Karpas-422 (cell line): ENCODE measurements around the gene SP140L. TPM values are rescaled to one million over a fixed set of nuclear protein-coding genes. Genes with fewer than 3 reads are reported as not detected.
A peak's percentile ranks its signal among the peaks of the same experiment; 100 is the strongest.

Experiments
- DNase-seq: peaks from one replicate; pipeline ENCODE4 v3.0.0-alpha.2; 2015
- H2AFZ ChIP-seq: fragments of 200-600 bp; sonication (generic); 2 replicates; pipeline ENCODE4 v1.6.1; 2014; ENCODE audit warnings: antibody characterized with exemption, low read length, mixed read lengths
- H3K27ac ChIP-seq: fragments of 200-600 bp; sonication (generic); 2 replicates; pipeline ENCODE4 v1.5.1; 2014; ENCODE audit warnings: mild to moderate bottlenecking, low read length, moderate library complexity
- H3K27me3 ChIP-seq: fragments of 200-600 bp; sonication (generic); 2 replicates; pipeline ENCODE4 v1.6.1; 2014; ENCODE audit warnings: low read length, mixed read lengths
- H3K36me3 ChIP-seq: fragments of 200-600 bp; sonication (generic); 2 replicates; pipeline ENCODE4 v1.6.1; 2014; ENCODE audit warnings: low read length, mixed read lengths; ENCODE audit not compliant: insufficient read depth
- H3K4me1 ChIP-seq: fragments of 200-600 bp; sonication (generic); 2 replicates; pipeline ENCODE4 v1.6.1; 2014; ENCODE audit warnings: mild to moderate bottlenecking, low read length, mixed read lengths
- H3K4me2 ChIP-seq: fragments of 200-600 bp; sonication (generic); 2 replicates; pipeline ENCODE4 v1.6.1; 2014; ENCODE audit warnings: low read length, low read depth, mild to moderate bottlenecking; ENCODE audit not compliant: poor library complexity, severe bottlenecking
- H3K4me3 ChIP-seq: fragments of 200-600 bp; sonication (generic); 2 replicates; pipeline ENCODE4 v1.5.1; 2014; ENCODE audit warnings: mild to moderate bottlenecking, antibody characterized with exemption, low read length, mixed read lengths
- H3K79me2 ChIP-seq: fragments of 200-600 bp; sonication (generic); 2 replicates; pipeline ENCODE4 v1.6.1; 2014; ENCODE audit warnings: mild to moderate bottlenecking, low read length, mixed read lengths
- H3K9ac ChIP-seq: fragments of 200-600 bp; sonication (generic); 2 replicates; pipeline ENCODE4 v1.6.0; 2014; ENCODE audit warnings: low read length
- H3K9me2 ChIP-seq: fragments of 200-600 bp; sonication (generic), shearing (Covaris generic); replicated peaks from 2 replicates; pipeline ENCODE4 v1.6.0; 2014; ENCODE audit warnings: mild to moderate bottlenecking, low read length, moderate library complexity; ENCODE audit not compliant: insufficient read depth
- H3K9me3 ChIP-seq: fragments of 300-700, 200-600 bp; sonication (generic); 2 replicates; pipeline ENCODE4 v1.6.1; 2014; ENCODE audit warnings: low read length, mixed read lengths
- H4K20me1 ChIP-seq: fragments of 200-600 bp; sonication (generic); 2 replicates; pipeline ENCODE4 v1.6.1; 2014; ENCODE audit warnings: mild to moderate bottlenecking, antibody characterized with exemption, low read length, low read depth; ENCODE audit not compliant: insufficient read depth
- total RNA-seq: library from RNA; depleted of rRNA; stranded (reverse); fragments of >200 nt; shearing (Covaris generic); gene quantifications from 2 replicates; pipeline ENCODE4 v1.2.3, GENCODE V29; 2014; ENCODE audit warnings: low replicate concordance

The SP140L gene
- total RNA-seq, 1 experiment from 2014 or later: 17.0 TPM

- Histone ChIP-seq H3K4me2 (no peak overlapping the region), H3K27ac (no peak overlapping the region), H3K79me2 (peaks cover 76% of the 10 kb centered on the region), H3K9ac (no peak overlapping the region), H3K9me2 (no peaks in the 10 kb centered on the region), H4K20me1 (no peaks in the 10 kb centered on the region), H3K36me3 (peaks cover 52% of the 10 kb centered on the region), H3K9me3 (peaks cover 32% of the 10 kb centered on the region), H3K27me3 (no peaks in the 10 kb centered on the region), H3K4me3 (no peak overlapping the region), H2AFZ (no peak overlapping the region), H3K4me1 (peaks cover 6% of the 10 kb centered on the region)
- DNase-seq: no peak
Measured at GRCh38 chr2:230346465-230346864, 19.5 kb downstream of the SP140L start.

- peaks cover 79% of the 10 kb centered on the region for H3K79me2 ChIP-seq
- peaks cover 6% of the 10 kb centered on the region for H3K4me1 ChIP-seq
- no peak overlapping the region for H3K4me3 ChIP-seq
- H3K4me2 ChIP-seq: no peak overlapping the region
- no peaks in the 10 kb centered on the region for H4K20me1 ChIP-seq
- no peak overlapping the region for H3K27ac ChIP-seq
- H2AFZ ChIP-seq: no peak overlapping the region
- no peaks in the 10 kb centered on the region for H3K9me2 ChIP-seq
- H3K36me3 ChIP-seq: peaks cover 52% of the 10 kb centered on the region
- no peak overlapping the region for H3K9ac ChIP-seq
- DNase-seq: no peak
- H3K9me3 ChIP-seq: peaks cover 32% of the 10 kb centered on the region
- H3K27me3 ChIP-seq: no peaks in the 10 kb centered on the region
Measured at GRCh38 chr2:230346921-230347533, 20.0 kb downstream of the SP140L start.

- Histone ChIP-seq H3K4me2 (no peak overlapping the region), H3K27ac (no peak overlapping the region), H3K9ac (no peak overlapping the region), H3K9me3 (peaks cover 32% of the 10 kb centered on the region), H3K27me3 (no peaks in the 10 kb centered on the region), H3K4me3 (no peak overlapping the region), H3K9me2 (no peaks in the 10 kb centered on the region), H3K36me3 (peaks cover 51% of the 10 kb centered on the region), H3K4me1 (peaks cover 6% of the 10 kb centered on the region), H3K79me2 (peaks cover 80% of the 10 kb centered on the region), H4K20me1 (no peaks in the 10 kb centered on the region), H2AFZ (no peak overlapping the region)
- DNase-seq: no peak
Measured at GRCh38 chr2:230347659-230348305, 20.8 kb downstream of the SP140L start.

GRCh38 chr2:230348787-230349186 is 21.8 kb downstream of the SP140L start:
- Histone ChIP-seq H3K9ac (no peak overlapping the region), H3K36me3 (peaks cover 42% of the 10 kb centered on the region), H3K79me2 (peaks cover 78% of the 10 kb centered on the region), H3K4me2 (no peak overlapping the region), H3K4me1 (peaks cover 6% of the 10 kb centered on the region), H3K9me2 (no peaks in the 10 kb centered on the region), H2AFZ (no peak overlapping the region), H4K20me1 (no peaks in the 10 kb centered on the region), H3K9me3 (peaks cover 29% of the 10 kb centered on the region), H3K4me3 (no peak overlapping the region), H3K27ac (0 out of 2 replicates have a peak overlapping the region, but pooled peaks have one; percentile 14), H3K27me3 (no peaks in the 10 kb centered on the region)
- DNase-seq: no peak

GRCh38 chr2:230356084-230356483 is 29.1 kb downstream of the SP140L start:
- peaks cover 20% of the 10 kb centered on the region; the same call in 1 of the 2 replicates for H3K79me2 ChIP-seq
- no peak overlapping the region for H3K9ac ChIP-seq
- H3K4me3 ChIP-seq: no peak overlapping the region
- H3K4me1 ChIP-seq: peaks cover 4% of the 10 kb centered on the region; the same call in 1 of the 2 replicates
- no peak overlapping the region for H3K4me2 ChIP-seq
- H4K20me1 ChIP-seq: no peaks in the 10 kb centered on the region
- H3K9me2 ChIP-seq: no peaks in the 10 kb centered on the region
- no peaks in the 10 kb centered on the region for H3K27me3 ChIP-seq
- no peak overlapping the region for H2AFZ ChIP-seq
- no peak for DNase-seq
- H3K36me3 ChIP-seq: no peaks in the 10 kb centered on the region
- no peak overlapping the region for H3K27ac ChIP-seq
- no peaks in the 10 kb centered on the region for H3K9me3 ChIP-seq

GRCh38 chr2:230358305-230358704 is 31.3 kb downstream of the SP140L start:
- no peaks in the 10 kb centered on the region for H3K27me3 ChIP-seq
- H3K9me2 ChIP-seq: no peaks in the 10 kb centered on the region
- H3K9ac ChIP-seq: no peak overlapping the region
- DNase-seq: no peak
- H3K36me3 ChIP-seq: 0 out of 2 replicates have a peak, but pooled peaks cover 8% of the 10 kb centered on the region
- no peak overlapping the region for H2AFZ ChIP-seq
- no peak overlapping the region for H3K27ac ChIP-seq
- H3K9me3 ChIP-seq: no peaks in the 10 kb centered on the region
- H4K20me1 ChIP-seq: no peaks in the 10 kb centered on the region
- H3K4me3 ChIP-seq: no peak overlapping the region
- no peak overlapping the region for H3K4me2 ChIP-seq
- peaks cover 16% of the 10 kb centered on the region for H3K4me1 ChIP-seq
- peaks cover 7% of the 10 kb centered on the region; the same call in 1 of the 2 replicates for H3K79me2 ChIP-seq

GRCh38 chr2:230360028-230360427 is 33.0 kb downstream of the SP140L start:
- Histone ChIP-seq H4K20me1 (no peaks in the 10 kb centered on the region), H3K9ac (no peak overlapping the region), H2AFZ (no peak overlapping the region), H3K27me3 (no peaks in the 10 kb centered on the region), H3K4me1 (peaks cover 16% of the 10 kb centered on the region), H3K27ac (no peak overlapping the region), H3K9me3 (no peaks in the 10 kb centered on the region), H3K79me2 (no peaks in the 10 kb centered on the region), H3K9me2 (no peaks in the 10 kb centered on the region), H3K36me3 (peaks cover 21% of the 10 kb centered on the region), H3K4me3 (no peak overlapping the region), H3K4me2 (no peak overlapping the region)
- no peak for DNase-seq

- H3K27me3 ChIP-seq: no peaks in the 10 kb centered on the region
- H3K36me3 ChIP-seq: peaks cover 29% of the 10 kb centered on the region
- peaks cover 16% of the 10 kb centered on the region for H3K4me1 ChIP-seq
- H3K9me3 ChIP-seq: no peaks in the 10 kb centered on the region
- peak overlapping the region; percentile 48 for H3K27ac ChIP-seq
- H3K9me2 ChIP-seq: no peaks in the 10 kb centered on the region
- no peak overlapping the region for H3K9ac ChIP-seq
- no peak for DNase-seq
- H3K4me3 ChIP-seq: no peak overlapping the region
- peak overlapping the region; percentile 5 for H3K4me2 ChIP-seq
- H3K79me2 ChIP-seq: no peaks in the 10 kb centered on the region
- no peaks in the 10 kb centered on the region for H4K20me1 ChIP-seq
- H2AFZ ChIP-seq: no peak overlapping the region
Measured at GRCh38 chr2:230362030-230362691, 35.2 kb downstream of the SP140L start.
